H9 (cell line): ENCODE data around the gene VPS26B. TPM values are rescaled to one million over a fixed set of nuclear protein-coding genes. Genes with fewer than 3 reads are reported as not detected.

Experiments
- DNase-seq: peaks from one replicate; pipeline ENCODE4 v3.0.0-alpha.2; 2017
- H2AFZ ChIP-seq: one replicate; pipeline ENCODE4 v1.6.1; 2013; ENCODE audit warnings: mild to moderate bottlenecking, low read length, control low read depth, moderate library complexity
- H2AK5ac ChIP-seq: 2 replicates; pipeline ENCODE4 v1.6.1; 2013; ENCODE audit warnings: low read length, control low read depth, mixed read lengths; ENCODE audit not compliant: insufficient read length
- H2BK120ac ChIP-seq: one replicate; pipeline ENCODE4 v1.6.1; 2013; ENCODE audit warnings: low read depth, mild to moderate bottlenecking, low read length, control low read depth, inconsistent platforms; ENCODE audit not compliant: poor library complexity, severe bottlenecking
- H2BK12ac ChIP-seq: 2 replicates; pipeline ENCODE4 v1.6.1; 2013; ENCODE audit warnings: low read length, control low read depth, mixed read lengths, low read depth; ENCODE audit not compliant: insufficient read length
- H2BK15ac ChIP-seq: 2 replicates; pipeline ENCODE4 v1.6.1; 2013; ENCODE audit warnings: low read depth, low read length, control low read depth
- H2BK20ac ChIP-seq: one replicate; pipeline ENCODE4 v1.6.1; 2013; ENCODE audit warnings: low read depth, mild to moderate bottlenecking, low read length, control low read depth, inconsistent platforms; ENCODE audit not compliant: poor library complexity, severe bottlenecking
- H2BK5ac ChIP-seq: 2 replicates; pipeline ENCODE4 v1.6.1; 2013; ENCODE audit warnings: low read length, control low read depth, mixed read lengths; ENCODE audit not compliant: insufficient read length
- H3K14ac ChIP-seq: 2 replicates; pipeline ENCODE4 v1.6.1; 2013; ENCODE audit warnings: low read length, control low read depth; ENCODE audit not compliant: insufficient read depth
- H3K18ac ChIP-seq: 2 replicates; pipeline ENCODE4 v1.6.1; 2013; ENCODE audit warnings: low read depth, mild to moderate bottlenecking, mixed read lengths, low read length, control low read depth; ENCODE audit not compliant: insufficient read length
- H3K23ac ChIP-seq: 2 replicates; pipeline ENCODE4 v1.6.1; 2013; ENCODE audit warnings: low read length, control low read depth, mixed read lengths, low read depth; ENCODE audit not compliant: insufficient read length
- H3K23me2 ChIP-seq: 2 replicates; pipeline ENCODE4 v1.6.1; 2013; ENCODE audit warnings: low read depth, mild to moderate bottlenecking, mixed read lengths, low read length, control low read depth; ENCODE audit not compliant: insufficient read length, poor library complexity, severe bottlenecking
- H3K27ac ChIP-seq: 2 replicates; pipeline ENCODE4 v1.5.1; 2013; ENCODE audit warnings: low read length, control low read depth, mixed read lengths, low read depth; ENCODE audit not compliant: insufficient read length
- H3K27me3 ChIP-seq: 2 replicates; pipeline ENCODE4 v1.6.1; 2013; ENCODE audit warnings: low read length, control low read depth, inconsistent platforms; ENCODE audit not compliant: insufficient read depth
- H3K4ac ChIP-seq: 2 replicates; pipeline ENCODE4 v1.6.1; 2013; ENCODE audit warnings: low read depth, mild to moderate bottlenecking, control low read depth, inconsistent platforms, low read length, moderate library complexity
- H3K4me1 ChIP-seq: 2 replicates; pipeline ENCODE4 v1.6.1; 2013; ENCODE audit warnings: low read length, control low read depth, inconsistent platforms; ENCODE audit not compliant: insufficient read depth
- H3K4me2 ChIP-seq: 2 replicates; pipeline ENCODE4 v1.6.1; 2013; ENCODE audit warnings: low read length, control low read depth, mixed read lengths; ENCODE audit not compliant: insufficient read length, insufficient read depth
- H3K56ac ChIP-seq: 2 replicates; pipeline ENCODE4 v1.6.1; 2013; ENCODE audit warnings: low read depth, mild to moderate bottlenecking, mixed read lengths, low read length, control low read depth; ENCODE audit not compliant: insufficient read length
- H3K79me1 ChIP-seq: 2 replicates; pipeline ENCODE4 v1.6.1; 2013; ENCODE audit warnings: low read depth, mild to moderate bottlenecking, moderate library complexity, low read length, control low read depth, inconsistent platforms; ENCODE audit not compliant: insufficient read depth, poor library complexity, severe bottlenecking
- H3K79me2 ChIP-seq: 2 replicates; pipeline ENCODE4 v1.6.1; 2013; ENCODE audit warnings: low read length, control low read depth, inconsistent platforms; ENCODE audit not compliant: insufficient read depth
- H3K9ac ChIP-seq: 2 replicates; pipeline ENCODE4 v1.6.1; 2013; ENCODE audit warnings: low read length, control low read depth, mixed read lengths; ENCODE audit not compliant: insufficient read length; ENCODE audit errors: extremely low read depth
- H3K9me3 ChIP-seq: one replicate; pipeline ENCODE4 v1.6.1; 2013; ENCODE audit warnings: low read depth, low read length, inconsistent platforms; ENCODE audit not compliant: control insufficient read depth
- H3T11ph ChIP-seq: one replicate; pipeline ENCODE4 v1.6.1; 2013; ENCODE audit warnings: mild to moderate bottlenecking, low read length, control low read depth, inconsistent platforms
- H4K20me1 ChIP-seq: one replicate; pipeline ENCODE4 v1.6.1; 2013; ENCODE audit not compliant: control insufficient read depth, insufficient read length, insufficient read depth
- H4K5ac ChIP-seq: 2 replicates; pipeline ENCODE4 v1.6.1; 2013; ENCODE audit warnings: low read depth, mild to moderate bottlenecking, mixed read lengths, low read length, control low read depth; ENCODE audit not compliant: insufficient read length
- H4K8ac ChIP-seq: replicated peaks from 2 replicates; pipeline ENCODE4 v1.6.1; 2013; ENCODE audit warnings: low read length, control low read depth, mixed read lengths, low read depth; ENCODE audit not compliant: insufficient read length
- H4K91ac ChIP-seq: 2 replicates; pipeline ENCODE4 v1.6.1; 2013; ENCODE audit warnings: low read depth, mild to moderate bottlenecking, moderate library complexity, mixed read lengths, low read length, control low read depth; ENCODE audit not compliant: insufficient read length
- H3K27ac Mint-ChIP-seq, 3 experiments: 2 replicates in 2 of 3; 3 replicates in 1 of 3; pipeline ENCODE4 v1.8.0; 2020 to 2021; ENCODE audit warnings: mixed read lengths in 3 of 3, mild to moderate bottlenecking in 1 of 3, moderate library complexity in 1 of 3
- H3K27me3 Mint-ChIP-seq: 2 replicates; pipeline ENCODE4 v1.8.0; 2021; ENCODE audit warnings: low read depth, mild to moderate bottlenecking, moderate library complexity, mixed read lengths
- H3K36me3 Mint-ChIP-seq, 3 experiments: 2 replicates in 2 of 3; 3 replicates in 1 of 3; pipeline ENCODE4 v1.8.0; 2020 to 2021; ENCODE audit warnings: low read depth in 3 of 3, mixed read lengths in 3 of 3; ENCODE audit not compliant: insufficient read depth in 1 of 3
- H3K4me1 Mint-ChIP-seq, 2 experiments: 2 replicates each; pipeline ENCODE4 v1.8.0; 2020; ENCODE audit warnings: mixed read lengths in 2 of 2
- H3K4me3 Mint-ChIP-seq, 2 experiments: 2 replicates in 1 of 2; 3 replicates in 1 of 2; pipeline ENCODE4 v1.8.0; 2020 to 2021; ENCODE audit warnings: mild to moderate bottlenecking in 2 of 2, mixed read lengths in 2 of 2, moderate library complexity in 1 of 2
- H3K9me3 Mint-ChIP-seq, 2 experiments: 2 replicates in 1 of 2; 3 replicates in 1 of 2; pipeline ENCODE4 v1.8.0; 2020; ENCODE audit warnings: mild to moderate bottlenecking in 2 of 2, mixed read lengths in 2 of 2, moderate library complexity in 1 of 2
- CTCF ChIP-seq: fragments of 200-600 bp; sonication (generic); conservative IDR thresholded peaks from 3 replicates; pipeline ENCODE4 v1.8.0; 2021; ENCODE audit warnings: antibody characterized with exemption, mild to moderate bottlenecking
- WGBS: extraction: QIAGEN DNeasy Blood & Tissue Kit; methylation state at CpG from one replicate; pipeline ENCODE4 v1.1.7; 2013; ENCODE audit warnings: missing lambda C conversion rate, low lambda C conversion rate, mixed read lengths; ENCODE audit not compliant: insufficient read length; ENCODE audit errors: extremely low coverage; 5-methylcytosine and 5-hydroxymethylcytosine counted together
- total RNA-seq: library from RNA; stranded (reverse); gene quantifications from 2 replicates; pipeline ENCODE4 v1.2.1, GENCODE V29; 2021

The VPS26B gene
- total RNA-seq, 1 experiment from 2014 or later: 27.5 TPM

- no peak overlapping the region for H2BK5ac ChIP-seq
- no peaks in the 10 kb centered on the region for H4K20me1 ChIP-seq
- no CpG with 5 or more reads among the region's 6 CpGs for WGBS
- no peak for TF ChIP-seq CTCF
- no peak overlapping the region for H2BK20ac ChIP-seq
- no peak overlapping the region for H4K91ac ChIP-seq
- no peaks in the 10 kb centered on the region for H3K79me2 ChIP-seq
- H3K27me3 Mint-ChIP-seq: no peaks in the 10 kb centered on the region
- H3K27ac Mint-ChIP-seq: no peak overlapping the region
- H3K9ac ChIP-seq: no peak overlapping the region
- no peak overlapping the region for H4K5ac ChIP-seq
- no peak overlapping the region for H3K56ac ChIP-seq
- H2BK120ac ChIP-seq: no peak overlapping the region
- no peak overlapping the region for H3K14ac ChIP-seq
- no peak overlapping the region for H3K4ac ChIP-seq
- no peak overlapping the region for H4K8ac ChIP-seq
- no peak overlapping the region for H3K27ac ChIP-seq
- H2BK12ac ChIP-seq: no peak overlapping the region
- no peaks in the 10 kb centered on the region for H3K4me1 ChIP-seq
- H3K18ac ChIP-seq: no peak overlapping the region
- H2AFZ ChIP-seq: no peak overlapping the region
- no peaks in the 10 kb centered on the region for H3K9me3 Mint-ChIP-seq
- no peak overlapping the region for H3K23ac ChIP-seq
- no peaks in the 10 kb centered on the region for H3K27me3 ChIP-seq
- no peak overlapping the region for H3K4me3 Mint-ChIP-seq
- no peaks in the 10 kb centered on the region for H3K23me2 ChIP-seq
- H3T11ph ChIP-seq: no peak overlapping the region
- H3K9me3 ChIP-seq: no peaks in the 10 kb centered on the region
- DNase-seq: no peak
- peaks cover 5 to 6% of the 10 kb centered on the region in 2 experiments for H3K4me1 Mint-ChIP-seq
- peaks cover 35 to 87% (median 77%) of the 10 kb centered on the region in 3 experiments; a peak in 6 of 7 replicates for H3K36me3 Mint-ChIP-seq
- no peak overlapping the region for H3K4me2 ChIP-seq
- no peak overlapping the region for H2AK5ac ChIP-seq
- no peaks in the 10 kb centered on the region for H3K79me1 ChIP-seq
- no peak overlapping the region for H2BK15ac ChIP-seq
Observed at GRCh38 chr11:134200688-134201087, 23.8 kb upstream of the VPS26B start.
